Globus pallidus (tissue), 1 donor: ENCODE data around the gene SPRY2.
A peak's percentile ranks its signal among the peaks of the same experiment; 100 is the strongest.
"Not testable (repeated sequence)": the region's sequence is repeated elsewhere in the genome, so short reads cannot be mapped to it uniquely, and the experiment has no call there.

Experiments used
- DNase-seq: peaks from one replicate; pipeline ENCODE4 v3.0.0-alpha.2; 2015; ENCODE audit warnings: low spot score

Gene SPRY2

GRCh38 chr13:80348750-80349149 lies 7.8 kb upstream of the SPRY2 start:
- no peak for DNase-seq

- no peak for DNase-seq
These were observed 7.4 kb upstream of the SPRY2 start for GRCh38 chr13:80348314-80348713.

- no peak for DNase-seq
These were observed 5.0 kb upstream of the SPRY2 start for GRCh38 chr13:80345771-80346510.

- not testable (repeated sequence) for DNase-seq
These were observed 3.1 kb upstream of the SPRY2 start for GRCh38 chr13:80344032-80344431.

- peak; percentile 84 for DNase-seq
These were observed 1.8 kb upstream of the SPRY2 start for GRCh38 chr13:80342471-80343371.

- DNase-seq = peak; percentile 68
These were observed 937 bp upstream of the SPRY2 start for GRCh38 chr13:80341756-80342370.

GRCh38 chr13:80340651-80341100 lies 250 bp downstream of the SPRY2 start:
- peak; percentile 69 for DNase-seq

- peak; percentile 59 for DNase-seq
These were observed 845 bp downstream of the SPRY2 start for GRCh38 chr13:80339912-80340650.

- DNase-seq = peak; percentile 48
These were observed 1.4 kb downstream of the SPRY2 start for GRCh38 chr13:80339563-80339911.

- DNase-seq = peak; percentile 75
These were observed 2.0 kb downstream of the SPRY2 start for GRCh38 chr13:80338781-80339562.

GRCh38 chr13:80337288-80338081 lies 3.4 kb downstream of the SPRY2 start:
- no peak for DNase-seq

- DNase-seq = no peak
These were observed 4.1 kb downstream of the SPRY2 start for GRCh38 chr13:80336776-80337287.

- DNase-seq = no peak
These were observed 4.6 kb downstream of the SPRY2 start for GRCh38 chr13:80336370-80336769.

GRCh38 chr13:80334597-80335260 lies 6.2 kb downstream of the SPRY2 start:
- no peak for DNase-seq

- no peak for DNase-seq
These were observed 8.9 kb downstream of the SPRY2 start for GRCh38 chr13:80331984-80332383.

GRCh38 chr13:80329250-80329649 lies 11.7 kb downstream of the SPRY2 start:
- no peak for DNase-seq

- DNase-seq = no peak
These were observed 21.9 kb downstream of the SPRY2 start for GRCh38 chr13:80319004-80319403.

GRCh38 chr13:80314711-80315653 lies 25.9 kb downstream of the SPRY2 start:
- no peak for DNase-seq
